ENCODE data around the gene CDK18. TPM values are rescaled to one million over a fixed set of nuclear protein-coding genes. Genes with fewer than 3 reads are reported as not detected.

CDK18 gene
- total RNA-seq, 1 donor from 2014 or later: 179 TPM

DNA sequence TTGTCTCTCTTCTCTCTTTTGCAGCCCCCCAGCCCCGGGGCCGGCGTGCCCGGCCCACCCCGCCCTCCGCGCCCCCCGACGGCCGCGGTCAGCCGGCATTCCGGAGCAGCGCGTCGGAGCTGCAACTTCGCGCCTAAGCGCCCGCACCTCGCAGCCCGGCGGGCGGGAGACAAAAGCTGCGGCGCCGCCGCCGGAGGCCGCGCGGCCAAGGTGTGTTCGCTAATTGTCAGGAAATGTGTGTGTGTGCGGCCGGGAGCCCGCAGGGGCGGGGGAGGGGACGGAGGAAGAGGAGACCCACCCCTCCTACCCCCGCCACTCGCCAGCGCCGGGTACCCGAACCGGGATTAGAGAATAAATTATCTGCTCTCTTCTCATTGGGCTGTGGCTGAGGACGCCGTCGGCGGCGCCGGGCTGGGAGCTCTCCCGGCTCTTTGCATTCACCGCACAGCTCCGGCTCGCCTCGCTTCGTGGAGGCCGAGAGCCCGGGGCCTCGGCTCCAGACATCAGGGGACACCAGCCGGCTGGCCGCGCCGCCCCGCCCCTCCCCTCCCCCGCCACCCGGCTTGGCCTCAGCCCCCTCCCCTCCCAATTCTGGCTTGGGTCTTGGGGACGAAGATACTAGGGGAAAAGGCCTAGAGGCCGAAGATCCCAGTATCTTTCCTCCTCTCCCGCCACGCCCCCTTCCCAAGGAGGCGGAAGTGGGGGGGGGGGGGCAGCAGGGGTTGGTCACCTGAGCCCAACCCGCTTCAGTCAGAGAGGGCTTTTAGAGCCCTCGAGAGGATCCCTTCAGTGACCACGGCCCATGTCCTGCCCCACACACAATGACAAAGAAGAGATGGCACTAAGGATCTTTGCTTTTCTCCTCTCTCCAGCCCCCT, 47.4 kb upstream of the CDK18 start:
- Histone ChIP-seq H3K9me3 (replicated peaks) (no peaks in the 10 kb centered on the region), H3K4me3 (peak overlapping the region; percentile 40), H3K36me3 (no peaks in the 10 kb centered on the region), H3K27me3 (ENCODE audit: low read depth) (peaks cover 99% of the 10 kb centered on the region), H3K27ac (replicated peaks) (no peak overlapping the region), H3K4me1 (peaks cover 27% of the 10 kb centered on the region)
- TF ChIP-seq, protein P1, sequence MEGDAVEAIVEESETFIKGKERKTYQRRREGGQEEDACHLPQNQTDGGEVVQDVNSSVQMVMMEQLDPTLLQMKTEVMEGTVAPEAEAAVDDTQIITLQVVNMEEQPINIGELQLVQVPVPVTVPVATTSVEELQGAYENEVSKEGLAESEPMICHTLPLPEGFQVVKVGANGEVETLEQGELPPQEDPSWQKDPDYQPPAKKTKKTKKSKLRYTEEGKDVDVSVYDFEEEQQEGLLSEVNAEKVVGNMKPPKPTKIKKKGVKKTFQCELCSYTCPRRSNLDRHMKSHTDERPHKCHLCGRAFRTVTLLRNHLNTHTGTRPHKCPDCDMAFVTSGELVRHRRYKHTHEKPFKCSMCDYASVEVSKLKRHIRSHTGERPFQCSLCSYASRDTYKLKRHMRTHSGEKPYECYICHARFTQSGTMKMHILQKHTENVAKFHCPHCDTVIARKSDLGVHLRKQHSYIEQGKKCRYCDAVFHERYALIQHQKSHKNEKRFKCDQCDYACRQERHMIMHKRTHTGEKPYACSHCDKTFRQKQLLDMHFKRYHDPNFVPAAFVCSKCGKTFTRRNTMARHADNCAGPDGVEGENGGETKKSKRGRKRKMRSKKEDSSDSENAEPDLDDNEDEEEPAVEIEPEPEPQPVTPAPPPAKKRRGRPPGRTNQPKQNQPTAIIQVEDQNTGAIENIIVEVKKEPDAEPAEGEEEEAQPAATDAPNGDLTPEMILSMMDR (IDR thresholded peaks at IDR 0.05; ENCODE audit: borderline replicate concordance): no peak
- intact Hi-C loops (cut with micrococcal nuclease): no loop called here
- no peak for DNase-seq

DNA sequence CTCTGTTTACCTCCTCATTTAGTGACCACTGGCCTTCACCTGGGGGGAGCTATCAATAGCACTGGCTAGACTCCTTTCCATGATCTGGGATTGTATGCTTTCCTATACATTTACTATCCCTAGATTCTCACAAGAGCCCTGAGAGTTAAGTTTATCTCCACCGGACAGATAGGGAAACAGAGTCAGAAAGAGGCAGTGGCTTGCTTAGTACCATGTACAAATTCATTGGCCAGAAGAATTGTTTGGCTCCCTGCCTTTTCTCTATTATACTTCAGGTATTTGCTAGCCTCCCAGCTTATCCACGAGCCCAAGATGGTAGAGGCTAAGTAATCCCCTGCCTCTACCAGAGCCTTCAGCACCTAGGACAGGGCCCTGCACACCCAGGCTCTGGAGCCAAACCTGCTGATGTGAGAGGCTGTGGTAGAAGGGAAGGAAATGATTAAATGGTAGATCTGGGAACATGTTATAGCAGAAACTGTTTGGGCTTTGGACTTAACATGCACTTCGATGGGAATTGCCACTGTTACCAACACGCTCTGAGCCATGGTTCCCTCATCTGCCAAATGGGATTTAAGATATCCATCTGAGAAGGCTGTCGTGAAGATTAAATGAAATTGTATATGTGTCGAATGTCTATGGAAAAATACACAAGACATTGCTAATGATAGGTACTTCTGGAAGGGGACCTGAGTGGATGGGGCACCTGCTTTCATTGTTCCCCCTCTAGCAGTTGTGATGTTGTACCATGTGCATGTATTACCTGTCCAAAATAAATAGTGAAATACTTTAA, 45.5 kb upstream of the CDK18 start:
- Histone ChIP-seq H3K9me3 (replicated peaks) (no peaks in the 10 kb centered on the region), H3K27ac (replicated peaks) (no peak overlapping the region), H3K27me3 (ENCODE audit: low read depth) (peaks cover 99% of the 10 kb centered on the region), H3K4me1 (peaks cover 27% of the 10 kb centered on the region), H3K4me3 (no peak overlapping the region), H3K36me3 (no peaks in the 10 kb centered on the region)
- DNase-seq: no peak
- intact Hi-C loops (cut with micrococcal nuclease): no loop called here
- TF ChIP-seq, protein P1 (IDR thresholded peaks at IDR 0.05; ENCODE audit: borderline replicate concordance): no peak

DNA sequence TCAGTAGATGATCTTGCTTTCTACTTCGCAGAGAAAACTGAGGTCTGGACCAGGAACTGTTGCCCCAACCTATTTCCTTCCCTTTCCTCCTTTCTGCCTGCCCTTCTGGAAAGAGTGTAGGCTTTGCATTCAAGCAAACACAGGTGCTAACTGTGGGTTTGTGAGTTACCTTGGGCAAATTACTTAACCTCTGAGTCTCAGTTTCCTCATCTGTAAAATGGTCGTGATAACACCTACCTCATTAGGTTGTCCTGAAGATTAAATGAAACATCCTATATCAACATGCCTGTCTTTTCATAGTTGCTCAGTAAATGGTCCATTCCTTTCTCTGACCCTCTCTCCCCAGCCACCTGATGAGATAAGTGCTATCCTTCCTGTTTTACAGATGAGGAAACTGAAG, 39.1 kb upstream of the CDK18 start:
- intact Hi-C loops (cut with micrococcal nuclease): no loop called here
- Histone ChIP-seq H3K27ac (replicated peaks) (no peak overlapping the region), H3K36me3 (no peaks in the 10 kb centered on the region), H3K4me1 (peaks cover 14% of the 10 kb centered on the region), H3K9me3 (replicated peaks) (no peaks in the 10 kb centered on the region), H3K4me3 (no peak overlapping the region), H3K27me3 (ENCODE audit: low read depth) (peaks cover 58% of the 10 kb centered on the region)
- TF ChIP-seq, protein P1 (IDR thresholded peaks at IDR 0.05; ENCODE audit: borderline replicate concordance): no peak
- no peak for DNase-seq

DNA sequence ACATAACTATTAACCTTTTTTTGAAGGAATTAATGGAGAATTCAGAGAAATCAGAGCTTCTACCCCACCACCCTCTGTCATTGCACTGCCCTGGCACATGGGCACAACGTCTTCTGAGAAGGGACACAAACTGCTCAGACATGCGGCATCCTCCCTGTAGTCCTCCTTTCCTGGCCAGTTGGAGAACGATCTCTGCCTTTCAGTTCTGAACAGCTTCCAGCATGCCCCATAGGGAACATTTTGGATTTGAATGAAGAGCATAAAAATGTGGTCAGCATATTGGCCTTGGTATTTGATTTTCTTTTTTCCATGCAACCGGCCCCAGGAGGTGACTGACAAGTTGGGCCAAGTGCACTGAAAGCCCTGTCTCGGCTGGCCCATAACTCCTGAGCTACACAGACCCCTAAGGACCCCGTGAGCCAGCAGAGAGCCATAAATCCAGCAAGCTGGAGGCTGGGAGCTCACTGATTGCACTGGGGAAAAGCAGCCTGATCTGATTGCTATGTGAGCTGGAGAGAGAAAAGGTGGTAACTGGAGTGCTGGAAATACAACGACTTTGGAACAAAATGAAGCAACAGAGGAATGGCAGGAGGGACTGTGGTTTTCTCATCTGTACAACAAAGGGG, 37.8 kb upstream of the CDK18 start:
- DNase-seq: no peak
- H3K36me3 ChIP-seq: no peaks in the 10 kb centered on the region
- H3K27me3 ChIP-seq (ENCODE audit: low read depth): peaks cover 51% of the 10 kb centered on the region
- H3K9me3 ChIP-seq (replicated peaks): no peaks in the 10 kb centered on the region
- peaks cover 14% of the 10 kb centered on the region for H3K4me1 ChIP-seq
- no peak overlapping the region for H3K27ac ChIP-seq (replicated peaks)
- TF ChIP-seq, protein P1 (IDR thresholded peaks at IDR 0.05; ENCODE audit: borderline replicate concordance): no peak
- H3K4me3 ChIP-seq: no peak overlapping the region
- intact Hi-C loops (cut with micrococcal nuclease): no loop called here

DNA sequence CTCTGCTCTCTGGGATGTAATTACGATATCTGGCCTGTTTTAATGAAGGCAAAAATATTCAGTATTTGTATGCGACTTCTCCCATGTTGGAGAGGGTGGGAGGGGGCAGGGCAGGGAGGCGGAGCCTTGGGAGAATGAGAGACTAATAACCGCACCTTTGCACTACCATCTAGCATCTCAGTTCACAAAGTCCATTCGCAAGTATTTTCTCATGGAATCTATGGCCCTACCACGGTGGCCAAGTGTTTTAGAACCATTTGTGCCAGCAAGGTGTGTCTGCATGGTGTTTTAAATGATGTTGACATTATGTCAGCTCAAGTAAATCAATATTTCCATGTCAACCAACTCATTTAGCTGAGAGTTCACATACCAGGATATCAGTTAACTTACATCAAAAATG, 34.3 kb upstream of the CDK18 start:
- no peak for DNase-seq
- Histone ChIP-seq H3K27ac (replicated peaks) (no peak overlapping the region), H3K36me3 (no peaks in the 10 kb centered on the region), H3K4me1 (peaks cover 14% of the 10 kb centered on the region), H3K27me3 (ENCODE audit: low read depth) (peaks cover 47% of the 10 kb centered on the region), H3K9me3 (replicated peaks) (peaks cover 7% of the 10 kb centered on the region), H3K4me3 (no peak overlapping the region)
- intact Hi-C loops (cut with micrococcal nuclease): no loop called here
- TF ChIP-seq, protein P1 (IDR thresholded peaks at IDR 0.05; ENCODE audit: borderline replicate concordance): no peak
